Activated naive CD8-positive, alpha-beta T cell treated with anti-CD3 and anti-CD28 coated beads, Interleukin-2, amount 50 U/mL, for 24 hours (primary cell): Measurements from ENCODE around the gene ATP10B.

Source experiments
- ATAC-seq: fragments of 150-1000 bp; cut with Tn5 transposase; one replicate; pipeline ENCODE4 v1.10.0; 2021
- DNase-seq: peaks from one replicate; pipeline ENCODE4 v3.0.0; 2021
- H3K27ac Mint-ChIP-seq: one replicate; pipeline ENCODE4 v1.8.0; 2021; ENCODE audit warnings: mild to moderate bottlenecking, mixed read lengths
- H3K27me3 Mint-ChIP-seq: one replicate; pipeline ENCODE4 v1.8.0; 2021; ENCODE audit warnings: mixed read lengths
- H3K36me3 Mint-ChIP-seq: one replicate; pipeline ENCODE4 v1.8.0; 2021; ENCODE audit warnings: low read depth, mixed read lengths
- H3K4me1 Mint-ChIP-seq: one replicate; pipeline ENCODE4 v1.8.0; 2021; ENCODE audit warnings: mixed read lengths
- H3K4me3 Mint-ChIP-seq: one replicate; pipeline ENCODE4 v1.8.0; 2021; ENCODE audit warnings: mild to moderate bottlenecking, moderate library complexity, mixed read lengths
- H3K9me3 Mint-ChIP-seq: one replicate; pipeline ENCODE4 v1.8.0; 2021; ENCODE audit warnings: mixed read lengths

The ATP10B gene

DNA sequence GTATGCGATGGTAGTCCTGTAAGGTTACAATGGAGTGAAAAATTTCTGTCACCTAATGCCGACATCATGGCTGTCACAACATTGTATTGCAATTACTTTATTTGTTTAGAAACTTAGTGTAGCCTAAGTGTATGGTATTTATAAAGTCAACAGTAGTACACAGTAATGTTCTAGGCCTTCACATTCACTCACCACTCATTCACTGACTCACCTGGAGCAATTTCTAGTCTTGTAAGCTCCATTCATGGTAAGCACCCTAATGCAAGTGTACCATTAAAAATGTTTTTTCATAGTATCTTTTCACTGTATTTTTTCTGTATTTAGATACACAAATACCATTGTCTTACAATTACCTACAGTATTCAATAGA is 58.5 kb downstream of the ATP10B start:
- H3K4me1 Mint-ChIP-seq: no peaks in the 10 kb centered on the region
- no peak for ATAC-seq
- H3K9me3 Mint-ChIP-seq: no peaks in the 10 kb centered on the region
- no peak overlapping the region for H3K4me3 Mint-ChIP-seq
- no peak overlapping the region for H3K27ac Mint-ChIP-seq
- no peak for DNase-seq
- H3K27me3 Mint-ChIP-seq: no peaks in the 10 kb centered on the region
- H3K36me3 Mint-ChIP-seq: no peaks in the 10 kb centered on the region

DNA sequence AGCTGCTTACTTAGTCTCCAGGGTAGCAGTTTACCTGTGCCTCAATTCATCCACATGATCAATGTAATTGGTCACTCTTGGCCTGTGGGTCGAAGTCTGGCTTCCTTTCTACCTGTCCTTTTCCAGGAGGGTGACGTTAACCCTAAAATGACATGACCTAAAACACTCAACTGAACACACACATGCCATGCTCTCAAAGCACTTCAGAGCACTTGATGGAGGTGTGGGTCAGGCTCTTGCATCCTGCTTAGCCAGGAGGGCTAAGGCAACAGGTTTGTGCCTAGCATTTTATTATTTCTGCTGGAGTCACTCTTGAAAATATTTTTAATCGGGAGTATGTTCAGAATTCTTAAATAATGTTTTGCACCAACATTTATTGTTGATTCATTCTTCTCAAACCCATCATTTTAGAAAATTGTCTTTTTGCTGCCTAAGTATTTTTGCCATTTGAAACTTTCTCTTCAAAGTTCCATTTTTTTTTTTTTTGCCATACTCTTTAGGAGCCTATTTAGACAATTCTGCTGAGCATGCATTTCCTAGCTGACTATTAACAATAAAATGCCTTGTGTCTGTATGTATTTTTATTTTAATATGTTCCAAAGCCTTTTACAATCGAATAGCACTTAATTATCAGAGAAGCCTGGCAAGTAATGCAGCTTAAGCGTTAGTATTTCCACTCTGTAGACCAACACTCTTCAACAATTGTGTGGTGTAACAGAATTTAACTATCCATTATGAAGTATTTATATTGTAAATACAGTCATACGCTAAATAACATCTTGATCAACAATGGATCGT is 59.1 kb downstream of the ATP10B start:
- no peaks in the 10 kb centered on the region for H3K27me3 Mint-ChIP-seq
- no peak overlapping the region for H3K4me3 Mint-ChIP-seq
- no peaks in the 10 kb centered on the region for H3K4me1 Mint-ChIP-seq
- H3K36me3 Mint-ChIP-seq: no peaks in the 10 kb centered on the region
- H3K27ac Mint-ChIP-seq: no peak overlapping the region
- H3K9me3 Mint-ChIP-seq: no peaks in the 10 kb centered on the region
- ATAC-seq: no peak
- no peak for DNase-seq

DNA sequence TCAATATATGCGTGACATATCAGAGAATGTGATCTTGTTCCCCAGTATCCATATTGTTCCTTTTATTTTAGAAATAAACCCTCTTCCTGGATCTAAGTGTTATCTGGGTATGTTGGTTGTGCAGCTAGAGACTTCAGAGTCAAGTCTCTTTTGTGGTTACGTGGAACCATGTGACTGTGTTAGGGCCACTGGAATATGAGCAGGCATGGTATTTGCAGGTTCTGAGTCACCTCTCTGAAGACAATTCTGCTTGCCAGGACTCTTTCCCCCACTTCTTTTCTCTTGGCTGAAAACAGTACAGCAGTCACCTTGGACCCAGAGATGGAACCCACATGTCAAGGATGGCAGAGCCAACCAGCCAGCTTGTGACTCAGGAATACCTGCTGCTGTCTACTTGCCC is 59.7 kb downstream of the ATP10B start:
- H3K27me3 Mint-ChIP-seq: peaks cover under 1% of the 10 kb centered on the region
- no peaks in the 10 kb centered on the region for H3K4me1 Mint-ChIP-seq
- no peak overlapping the region for H3K4me3 Mint-ChIP-seq
- no peak for ATAC-seq
- no peaks in the 10 kb centered on the region for H3K9me3 Mint-ChIP-seq
- H3K27ac Mint-ChIP-seq: no peak overlapping the region
- no peaks in the 10 kb centered on the region for H3K36me3 Mint-ChIP-seq
- no peak for DNase-seq

DNA sequence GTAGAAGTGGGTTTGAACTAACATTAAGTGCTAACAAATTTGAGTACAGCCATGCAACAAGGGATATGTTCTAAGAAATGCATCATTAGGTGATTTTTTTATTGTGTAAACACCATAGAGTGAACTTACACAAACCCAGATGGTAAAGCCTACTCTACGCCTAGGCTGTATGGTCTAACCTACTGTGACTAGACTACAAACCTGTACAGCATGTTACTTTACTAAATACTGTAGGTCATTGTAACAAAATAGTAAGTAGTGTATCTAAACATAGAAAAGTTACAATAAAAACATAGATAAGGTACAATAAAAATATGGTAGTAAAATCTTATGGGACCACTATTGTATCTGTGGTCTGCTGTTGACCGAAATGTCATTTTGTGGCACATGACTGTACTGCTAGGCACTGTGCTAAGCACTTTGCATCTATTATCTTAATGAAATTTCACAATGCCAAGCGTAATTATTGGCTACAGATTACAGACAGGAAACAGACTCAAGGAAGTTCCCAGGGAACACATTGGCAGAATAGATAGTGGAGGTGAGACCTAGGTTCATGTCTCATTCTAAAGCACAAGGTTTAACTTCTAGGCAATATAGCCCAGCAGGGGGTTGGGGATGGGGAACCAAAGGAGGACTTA is 62.7 kb downstream of the ATP10B start:
- Mint-ChIP-seq H3K9me3 (no peaks in the 10 kb centered on the region), H3K4me3 (no peak overlapping the region), H3K36me3 (no peaks in the 10 kb centered on the region), H3K27ac (no peak overlapping the region), H3K27me3 (peaks cover 2% of the 10 kb centered on the region), H3K4me1 (no peaks in the 10 kb centered on the region)
- ATAC-seq: no peak
- DNase-seq: no peak

DNA sequence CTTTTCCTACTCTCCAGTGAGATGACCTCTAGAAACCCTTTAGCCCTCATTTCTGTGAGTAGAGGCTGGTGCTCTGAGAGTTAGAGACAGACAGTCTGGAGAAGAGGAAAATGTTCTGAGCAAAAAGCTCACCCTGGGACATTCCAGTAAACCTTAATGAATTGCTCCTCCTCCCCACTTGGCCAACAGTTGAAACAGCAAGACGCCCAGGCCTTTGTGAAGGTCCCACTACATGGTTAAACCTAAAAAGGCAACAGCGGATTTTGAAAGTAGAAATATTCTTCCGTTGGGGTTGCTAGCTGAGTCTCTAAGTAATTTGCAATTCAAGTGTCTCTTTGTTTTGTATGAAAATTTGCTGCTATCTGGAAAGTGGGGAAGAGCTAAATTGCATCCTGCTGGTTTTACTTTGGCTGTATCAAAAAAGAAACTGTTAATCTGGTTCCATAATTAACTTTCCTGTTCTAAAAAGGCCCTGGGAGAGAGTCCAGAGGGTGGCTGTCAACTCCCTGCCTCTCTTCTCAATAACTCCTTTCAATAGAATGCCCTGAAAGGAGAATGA is 63.8 kb downstream of the ATP10B start:
- Mint-ChIP-seq H3K27me3 (peaks cover 2% of the 10 kb centered on the region), H3K4me3 (no peak overlapping the region), H3K36me3 (no peaks in the 10 kb centered on the region), H3K9me3 (no peaks in the 10 kb centered on the region), H3K27ac (no peak overlapping the region), H3K4me1 (no peaks in the 10 kb centered on the region)
- no peak for DNase-seq
- no peak for ATAC-seq

DNA sequence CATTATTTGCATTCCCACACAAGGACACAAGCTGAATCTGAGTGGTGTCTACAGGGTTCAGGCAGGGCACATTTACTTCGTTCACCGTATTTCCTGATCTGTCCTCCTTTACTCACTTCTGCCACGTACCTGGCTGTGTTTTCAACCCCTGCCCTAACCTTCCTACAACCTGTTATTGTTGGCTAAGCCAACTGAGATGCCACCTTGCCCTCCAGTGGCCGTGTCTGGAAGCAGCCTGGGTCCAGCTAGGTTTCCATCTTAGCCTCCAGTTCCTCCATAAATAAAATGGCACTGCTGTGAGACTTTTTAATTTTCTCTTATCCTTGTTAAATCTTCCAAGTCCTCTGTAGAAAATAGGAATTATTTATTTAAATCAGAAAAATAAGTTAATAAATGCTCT is 64.8 kb downstream of the ATP10B start:
- H3K27me3 Mint-ChIP-seq: peaks cover 4% of the 10 kb centered on the region
- ATAC-seq (no peak), DNase-seq (peak; percentile 3)
- H3K27ac Mint-ChIP-seq: no peak overlapping the region
- no peaks in the 10 kb centered on the region for H3K9me3 Mint-ChIP-seq
- H3K4me3 Mint-ChIP-seq: no peak overlapping the region
- no peaks in the 10 kb centered on the region for H3K4me1 Mint-ChIP-seq
- no peaks in the 10 kb centered on the region for H3K36me3 Mint-ChIP-seq

DNA sequence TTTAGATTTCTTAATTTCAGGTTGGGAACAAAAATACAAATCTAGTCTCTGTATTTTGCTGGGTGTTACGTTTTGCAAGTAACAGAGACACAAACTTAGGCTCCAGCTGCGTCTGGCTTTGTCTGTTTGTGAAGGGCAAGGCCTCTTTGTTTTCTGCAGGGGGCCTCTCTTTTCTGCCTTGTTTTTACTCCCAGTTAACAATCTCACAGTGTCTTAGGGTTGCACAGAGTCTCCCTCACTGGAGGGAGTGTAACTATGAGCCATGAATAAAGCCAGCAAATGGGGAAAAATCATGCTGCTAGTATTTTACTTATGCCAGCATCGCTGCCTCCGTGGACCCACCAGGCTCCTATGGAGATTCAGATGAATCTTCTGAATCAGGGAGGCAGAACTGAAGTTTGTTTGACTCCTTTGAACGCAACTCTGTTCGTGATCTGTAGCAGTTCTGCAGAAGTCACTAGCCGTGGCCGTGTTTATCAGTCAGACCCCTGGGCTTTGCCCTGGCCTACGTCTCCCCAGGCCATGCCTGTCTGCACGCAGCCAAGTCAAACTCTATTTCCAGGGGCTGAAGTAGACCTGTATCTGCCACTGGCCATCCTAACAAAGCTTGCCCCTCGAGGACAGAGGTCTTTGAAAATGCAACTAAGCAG is 77.2 kb downstream of the ATP10B start:
- Mint-ChIP-seq H3K27ac (no peak overlapping the region), H3K4me1 (no peaks in the 10 kb centered on the region), H3K4me3 (no peak overlapping the region), H3K27me3 (peaks cover 1% of the 10 kb centered on the region), H3K36me3 (no peaks in the 10 kb centered on the region), H3K9me3 (no peaks in the 10 kb centered on the region)
- ATAC-seq (no peak), DNase-seq (no peak)

DNA sequence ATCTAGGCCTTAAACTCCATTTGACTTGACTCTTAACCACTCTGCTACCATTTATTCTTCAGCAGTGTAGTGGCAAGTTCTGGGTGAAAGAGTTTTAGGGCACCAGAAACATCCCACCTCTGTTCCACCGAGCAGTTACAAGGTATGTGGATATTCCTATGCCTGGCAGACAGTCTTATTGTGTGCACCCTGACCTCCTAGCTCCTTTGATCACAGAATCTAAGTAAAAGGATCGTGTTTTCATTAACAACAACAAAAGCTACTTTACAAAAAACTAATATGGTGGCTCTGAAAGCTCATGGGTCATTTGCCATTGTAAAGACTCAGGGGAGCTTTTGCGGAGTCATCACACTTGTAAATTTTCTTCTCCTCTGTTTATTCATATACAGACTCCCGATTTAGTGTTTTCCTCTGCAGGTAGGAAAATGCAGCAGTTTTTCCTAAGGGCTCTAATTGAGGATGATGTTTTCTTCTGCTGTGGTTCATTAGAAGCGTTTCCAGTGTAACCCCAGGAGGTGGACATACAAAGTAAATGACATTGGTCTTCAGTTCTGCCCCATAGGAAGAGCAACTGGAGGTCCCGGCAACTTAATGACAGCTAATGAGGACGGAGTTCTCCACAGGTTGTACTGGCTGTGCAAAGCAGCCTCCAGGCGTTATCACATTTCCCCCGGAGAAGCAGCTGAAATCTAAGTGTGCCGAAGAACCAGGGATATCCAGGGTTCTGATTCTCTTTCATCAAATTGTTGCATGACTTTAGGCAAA is 78.2 kb downstream of the ATP10B start:
- Mint-ChIP-seq H3K36me3 (no peaks in the 10 kb centered on the region), H3K9me3 (no peaks in the 10 kb centered on the region), H3K4me3 (no peak overlapping the region), H3K4me1 (no peaks in the 10 kb centered on the region), H3K27ac (no peak overlapping the region), H3K27me3 (peaks cover 1% of the 10 kb centered on the region)
- no peak for ATAC-seq
- DNase-seq: no peak

DNA sequence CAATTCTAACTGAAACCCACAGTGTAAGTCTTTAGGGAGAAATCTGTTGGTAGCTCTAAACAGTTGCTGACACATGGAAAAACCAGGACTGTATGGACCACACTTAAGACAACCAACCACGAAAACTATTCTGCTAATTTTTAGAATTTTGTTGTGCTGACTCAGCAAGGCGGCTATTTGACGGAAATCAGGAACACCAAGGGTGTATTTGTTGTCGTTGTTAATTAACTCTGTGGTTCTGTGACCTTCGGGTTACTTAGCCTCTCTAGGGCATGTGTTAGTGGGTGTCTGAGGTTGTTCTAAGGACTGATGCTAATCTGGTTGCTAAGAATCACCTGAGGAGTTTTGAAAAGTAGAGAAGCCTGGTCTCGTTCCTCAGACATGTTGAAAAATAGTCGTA is 79.2 kb downstream of the ATP10B start:
- no peak overlapping the region for H3K27ac Mint-ChIP-seq

DNA sequence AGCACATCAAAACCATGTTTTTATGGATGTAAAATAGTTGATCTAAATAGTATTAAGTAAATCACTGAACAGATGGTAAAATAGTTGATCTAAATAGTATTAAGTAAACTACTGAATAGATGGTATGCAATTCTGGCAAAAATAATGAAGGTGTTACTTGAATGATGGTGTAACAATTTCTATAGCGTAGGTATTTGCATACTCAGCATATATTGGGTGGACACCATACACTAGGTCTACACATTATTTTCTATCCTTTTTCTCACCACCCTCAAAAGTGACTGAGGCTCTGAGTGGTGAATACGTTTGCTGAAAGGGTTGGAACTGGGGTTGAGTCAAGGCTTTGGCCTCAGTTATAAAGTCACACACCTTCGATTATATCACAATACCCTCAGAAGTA is 81.3 kb downstream of the ATP10B start:
- Mint-ChIP-seq H3K4me1 (no peaks in the 10 kb centered on the region), H3K9me3 (no peaks in the 10 kb centered on the region), H3K4me3 (no peak overlapping the region), H3K27me3 (peaks cover 1% of the 10 kb centered on the region), H3K27ac (no peak overlapping the region), H3K36me3 (no peaks in the 10 kb centered on the region)
- ATAC-seq (no peak), DNase-seq (no peak)

More for the DNA sequence above, 79.2 kb downstream of the ATP10B start:
- H3K27me3 Mint-ChIP-seq: peaks cover 1% of the 10 kb centered on the region
- H3K4me3 Mint-ChIP-seq: no peak overlapping the region
- no peaks in the 10 kb centered on the region for H3K36me3 Mint-ChIP-seq
- no peaks in the 10 kb centered on the region for H3K9me3 Mint-ChIP-seq
- ATAC-seq (no peak), DNase-seq (no peak)
- no peaks in the 10 kb centered on the region for H3K4me1 Mint-ChIP-seq

DNA sequence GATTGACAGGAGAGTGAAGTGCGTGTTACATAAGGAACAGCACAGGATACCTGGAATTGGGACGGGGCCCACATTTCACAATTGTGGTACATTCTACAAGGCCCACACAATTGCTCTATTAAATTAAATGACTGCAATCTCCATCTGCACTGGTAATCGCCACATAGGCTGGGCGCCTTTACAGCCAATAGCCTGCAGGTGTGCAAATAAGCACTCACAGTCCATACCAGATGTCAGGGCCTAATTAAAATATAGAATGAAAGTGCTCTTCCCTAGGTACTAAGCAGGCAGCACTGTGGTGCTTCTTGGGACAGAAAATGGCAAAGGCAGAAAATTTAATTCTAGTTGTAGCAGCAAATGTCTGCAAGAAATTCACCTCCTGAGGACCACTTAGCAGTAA is 82.7 kb downstream of the ATP10B start:
- H3K36me3 Mint-ChIP-seq: no peaks in the 10 kb centered on the region

DNA sequence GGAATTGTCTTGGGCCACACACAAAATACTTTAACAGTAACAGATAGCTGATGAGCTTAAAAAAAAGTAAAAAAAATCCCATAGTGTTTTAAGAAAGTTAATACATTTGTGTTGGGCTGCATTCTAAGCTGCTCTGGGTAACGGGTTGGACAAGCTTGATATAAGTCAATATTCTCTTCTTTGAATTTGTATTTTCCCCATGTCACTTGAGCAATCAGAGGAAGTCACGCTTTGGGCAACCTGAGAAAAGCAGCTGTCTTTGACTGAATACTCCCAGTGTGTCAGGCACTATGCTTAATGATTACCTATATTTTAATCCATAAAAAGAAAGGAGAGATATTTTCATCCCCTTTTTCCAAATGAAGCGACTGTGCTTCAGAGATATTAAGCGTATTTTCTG is 84.9 kb downstream of the ATP10B start:
- ATAC-seq: no peak
- H3K4me1 Mint-ChIP-seq: no peaks in the 10 kb centered on the region
- H3K4me3 Mint-ChIP-seq: no peak overlapping the region
- H3K9me3 Mint-ChIP-seq: peaks cover 12% of the 10 kb centered on the region
- H3K27me3 Mint-ChIP-seq: peaks cover 5% of the 10 kb centered on the region
- DNase-seq: no peak
- no peaks in the 10 kb centered on the region for H3K36me3 Mint-ChIP-seq
- no peak overlapping the region for H3K27ac Mint-ChIP-seq

More for the DNA sequence above, 82.7 kb downstream of the ATP10B start:
- no peak for ATAC-seq
- Mint-ChIP-seq H3K4me1 (no peaks in the 10 kb centered on the region), H3K27me3 (peaks cover 1% of the 10 kb centered on the region), H3K4me3 (no peak overlapping the region), H3K27ac (no peak overlapping the region), H3K9me3 (no peaks in the 10 kb centered on the region)
- DNase-seq: no peak

DNA sequence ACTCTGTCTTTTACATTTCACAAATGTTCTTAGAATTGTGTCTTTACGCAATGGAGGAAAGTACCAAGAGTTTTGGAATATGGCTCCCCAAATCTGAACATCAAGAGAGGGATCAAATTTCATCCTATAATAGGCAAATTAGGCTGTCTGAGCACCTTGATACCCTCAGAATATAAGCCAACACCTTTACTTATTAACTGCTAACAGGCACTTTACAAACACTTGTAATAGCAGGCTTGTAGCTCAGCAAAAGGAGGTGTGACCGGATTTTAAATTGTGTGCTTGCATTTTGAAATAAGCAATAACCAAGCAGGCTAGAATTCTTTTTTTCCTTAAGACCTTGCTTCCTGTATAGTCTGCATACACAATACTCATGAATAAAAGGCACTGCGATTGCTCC is 92.0 kb downstream of the ATP10B start:
- Mint-ChIP-seq H3K9me3 (peaks cover 12% of the 10 kb centered on the region), H3K27me3 (peaks cover 3% of the 10 kb centered on the region), H3K4me3 (no peak overlapping the region), H3K27ac (no peak overlapping the region), H3K36me3 (no peaks in the 10 kb centered on the region), H3K4me1 (no peaks in the 10 kb centered on the region)
- ATAC-seq (no peak), DNase-seq (no peak)

DNA sequence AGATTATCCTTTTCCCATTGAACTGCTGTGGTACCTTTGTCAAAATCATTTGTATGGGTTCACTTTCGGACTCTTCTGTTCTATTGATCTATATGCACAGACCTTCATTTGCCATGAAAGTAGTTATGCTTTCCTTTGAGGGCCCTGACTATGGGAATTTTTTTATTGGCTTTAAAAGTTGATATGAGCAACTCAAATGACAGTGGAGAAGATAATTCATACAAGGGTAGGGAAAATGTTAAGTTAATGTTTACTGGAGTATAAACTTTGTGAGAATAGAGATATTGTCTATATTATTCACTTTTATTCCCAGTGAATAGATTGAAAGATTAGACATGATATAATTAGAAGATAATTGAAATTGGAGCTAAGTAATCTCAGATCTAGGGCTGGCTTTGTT is 94.8 kb downstream of the ATP10B start:
- DNase-seq (no peak), ATAC-seq (no peak)
- no peaks in the 10 kb centered on the region for H3K9me3 Mint-ChIP-seq
- no peaks in the 10 kb centered on the region for H3K27me3 Mint-ChIP-seq
- no peak overlapping the region for H3K27ac Mint-ChIP-seq
- no peaks in the 10 kb centered on the region for H3K4me1 Mint-ChIP-seq
- no peaks in the 10 kb centered on the region for H3K36me3 Mint-ChIP-seq
- no peak overlapping the region for H3K4me3 Mint-ChIP-seq
